ENCODE measurements around the gene SRPK2. TPM values are rescaled to one million over a fixed set of nuclear protein-coding genes. Genes with fewer than 3 reads are reported as not detected.

Gene SRPK2
- total and polyA plus RNA-seq, 2 of the 13 experiments (the other 11 are each of a cell fraction or from before 2014, with no cell fraction given), result 10.1 to 22.3 TPM

- Histone ChIP-seq H3K27me3 (ENCODE audit: control insufficient read depth in 1 of 2, insufficient read depth in 2 of 2, low read length in 2 of 2) (no peaks in the 10 kb centered on the region), H3K36me3 (replicated peaks in 1 of 2; ENCODE audit: control insufficient read depth in 1 of 2, insufficient read depth in 2 of 2, low read length in 2 of 2) (no peaks in the 10 kb centered on the region), H2AFZ (ENCODE audit: low read length) (no peak overlapping the region), H3K4me2 (ENCODE audit: low read depth, low read length) (no peak overlapping the region), H3K27ac (ENCODE audit: extremely low read length, insufficient read depth, low read length) (no peak overlapping the region), H3K9ac (ENCODE audit: insufficient read depth, low read depth, low read length) (no peak overlapping the region), H3K4me1 (ENCODE audit: insufficient read depth, low read length) (peaks cover 8% of the 10 kb centered on the region; the same call in 1 of the 2 replicates), H3K79me2 (ENCODE audit: insufficient read depth, low read length) (peaks cover 17% of the 10 kb centered on the region), H3K4me3 (replicated peaks in 1 of 3; ENCODE audit: insufficient read depth in 1 of 3, low read depth in 2 of 3, low read length in 3 of 3) (no peak overlapping the region), H3K9me3 (ENCODE audit: low read length) (no peaks in the 10 kb centered on the region), H4K20me1 (ENCODE audit: insufficient read depth, low read length) (no peaks in the 10 kb centered on the region)
- ChIA-PET CTCF (ENCODE audit: low intra/inter-chr PET ratio, low total read pairs) (no interaction called here), POLR2A (interaction anchor here (0.7 kb wide), 1 partner anchor 106 kb away, joined by 3 read pairs; no protein-coding TSS in a partner anchor)
- BruUV-seq (replicated peaks), result no TSS peak
- no peak for TF ChIP-seq NONO (IDR thresholded peaks at IDR 0.05)
- TF ChIP-seq NONO (CRISPR knock-in tag; conservative IDR thresholded peaks at IDR 0.05), result no peak
- no peak for TF ChIP-seq ZNF260 (CRISPR knock-in tag; IDR thresholded peaks at IDR 0.05; ENCODE audit: borderline replicate concordance, low read depth)
- TF ChIP-seq HDAC2 (CRISPR knock-in tag; IDR thresholded peaks at IDR 0.05), result no peak
- no peak for TF ChIP-seq ZBTB40 (IDR thresholded peaks at IDR 0.05)
- TF ChIP-seq ZBTB40 (CRISPR knock-in tag; IDR thresholded peaks at IDR 0.05), result no peak
- TF ChIP-seq ZNF567 (CRISPR knock-in tag; IDR thresholded peaks at IDR 0.05; ENCODE audit: borderline replicate concordance), result no peak
- no peak for TF ChIP-seq GPBP1L1 (CRISPR knock-in tag; IDR thresholded peaks at IDR 0.05)
- TF ChIP-seq ZC3H13 (CRISPR knock-in tag; IDR thresholded peaks at IDR 0.05), result no peak
- no peak for TF ChIP-seq ZNF180 (CRISPR knock-in tag; IDR thresholded peaks at IDR 0.05; ENCODE audit: borderline replicate concordance, low read depth)
- no peak for TF ChIP-seq CHD2 (IDR thresholded peaks at IDR 0.05; ENCODE audit: low read depth, low read length)
- in situ Hi-C loops (cut with HindIII; ENCODE audit: extremely low pct_ligation_motif_present, low pct_unique_long_range_greater_than_20kb) (no loop called here), intact Hi-C loops (cut with micrococcal nuclease; ENCODE audit: unreplicated experiment) (loop anchor here (5.0 kb wide), 1 partner anchor 195 kb away; no protein-coding TSS in a partner anchor)
- no peak for ATAC-seq
- no peak for FAIRE-seq
- WGBS (ENCODE audit: low lambda C conversion rate), result 89% methylated on average over 4 of the region's 4 CpGs
- no peak for DNase-seq (ENCODE audit: low spot score)
These were observed 51.2 kb downstream of the SRPK2 start for GRCh38 chr7:105337529-105337928.

Data from HepG2 (cell line).